GM08714 (cell line): ENCODE results near the gene ZNF319.

Source experiments
- H3K4me3 ChIP-seq: fragments of 200-500 bp; sonication (Bioruptor generic); 2 replicates; pipeline ENCODE4 v1.5.1; 2014; ENCODE audit warnings: mild to moderate bottlenecking, low read length, inconsistent platforms
- ZNF274 ChIP-seq: IDR thresholded peaks from 2 replicates; pipeline ENCODE4 v1.6.1; 2012; ENCODE audit warnings: mild to moderate bottlenecking, low read depth, low read length

Gene ZNF319

GRCh38 chr16:58030136-58030840, 29.8 kb upstream of the ZNF319 start:
- no peak for TF ChIP-seq ZNF274

DNA sequence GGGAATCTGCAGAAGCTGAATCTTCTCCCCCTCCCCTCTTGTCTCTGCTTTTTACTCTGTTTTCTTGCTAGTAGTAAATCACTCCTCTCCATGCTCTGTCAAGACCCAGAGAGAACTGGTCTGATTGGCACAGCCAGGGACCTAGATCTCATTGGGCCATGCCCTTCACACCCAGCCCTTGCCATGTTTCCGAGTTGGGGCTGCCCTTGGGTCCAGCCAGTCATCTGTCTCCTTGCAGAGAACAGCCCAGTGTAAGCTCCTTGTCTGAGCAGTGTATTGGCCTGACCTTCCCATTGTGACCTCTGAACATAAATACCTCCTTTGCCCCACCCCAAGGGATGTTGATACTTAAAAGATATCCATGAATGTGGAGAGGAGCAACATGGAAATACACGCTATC, 28.9 kb upstream of the ZNF319 start:
- TF ChIP-seq ZNF274 = no peak
- no peak overlapping the region for H3K4me3 ChIP-seq

More at GRCh38 chr16:58030136-58030840, 29.8 kb upstream of the ZNF319 start:
- no peak overlapping the region for H3K4me3 ChIP-seq

GRCh38 chr16:58028541-58029070, 28.1 kb upstream of the ZNF319 start:
- no peak overlapping the region for H3K4me3 ChIP-seq

DNA sequence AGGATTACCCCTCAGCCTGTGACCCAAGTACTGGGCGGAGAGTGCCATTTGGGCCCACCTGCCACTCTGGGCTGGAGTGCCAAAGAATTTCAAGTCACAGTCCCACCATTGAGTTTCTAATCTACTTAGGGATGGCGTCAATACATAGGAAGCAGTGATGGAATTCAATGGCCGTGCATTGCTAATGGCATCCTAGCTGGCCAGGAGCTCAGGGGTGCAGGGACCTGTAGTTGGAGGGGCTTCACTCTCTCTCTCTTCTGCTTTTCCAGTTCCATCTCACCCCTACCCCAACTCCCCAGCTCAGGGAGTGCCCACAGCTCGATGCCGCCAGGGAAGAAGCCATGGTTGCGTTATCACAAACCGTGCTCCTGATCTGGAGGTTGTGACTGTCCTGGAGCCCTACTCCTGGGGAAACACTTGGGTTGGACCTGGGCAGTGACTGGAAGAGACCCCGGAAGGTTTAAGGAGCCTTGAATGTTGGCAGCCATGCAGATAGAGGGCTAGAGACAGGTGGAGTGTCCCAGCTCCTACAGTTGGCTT, 27.5 kb upstream of the ZNF319 start:
- TF ChIP-seq ZNF274 = no peak
- H3K4me3 ChIP-seq = no peak overlapping the region

More at GRCh38 chr16:58028541-58029070, 28.1 kb upstream of the ZNF319 start:
- TF ChIP-seq ZNF274 = no peak

- TF ChIP-seq ZNF274 = no peak
- H3K4me3 ChIP-seq = peak overlapping the region; percentile 62; the same call in 1 of the 2 replicates
Observed at GRCh38 chr16:58027161-58027915, 26.9 kb upstream of the ZNF319 start.

DNA sequence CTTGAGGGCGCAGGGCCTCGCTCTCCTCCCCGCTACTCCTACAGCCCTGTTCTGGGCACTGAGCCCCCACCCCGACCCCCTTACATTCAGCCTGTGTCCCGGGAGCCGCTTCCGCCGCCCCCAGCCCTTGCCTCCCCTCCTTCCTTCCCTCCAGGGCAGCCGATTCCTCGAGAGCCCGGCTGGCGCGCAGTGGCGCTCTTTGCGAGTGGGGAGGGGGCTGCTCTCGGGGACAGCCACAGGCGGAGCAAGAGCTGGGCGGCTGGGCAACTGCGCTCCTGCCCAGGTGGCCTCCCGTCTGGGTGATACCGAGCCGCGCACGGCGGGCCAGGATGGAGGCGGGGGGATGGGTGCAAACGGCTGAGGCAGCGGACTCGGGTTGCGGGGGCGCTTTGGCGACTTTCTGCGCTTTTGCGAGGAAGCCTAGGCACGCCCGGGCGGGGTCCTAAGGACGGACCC, 26.3 kb upstream of the ZNF319 start:
- TF ChIP-seq ZNF274 = no peak
- H3K4me3 ChIP-seq = peak overlapping the region; percentile 62; the same call in 1 of the 2 replicates

GRCh38 chr16:58026139-58026704, 25.8 kb upstream of the ZNF319 start:
- TF ChIP-seq ZNF274 = no peak
- peak overlapping the region; percentile 62; the same call in 1 of the 2 replicates for H3K4me3 ChIP-seq

DNA sequence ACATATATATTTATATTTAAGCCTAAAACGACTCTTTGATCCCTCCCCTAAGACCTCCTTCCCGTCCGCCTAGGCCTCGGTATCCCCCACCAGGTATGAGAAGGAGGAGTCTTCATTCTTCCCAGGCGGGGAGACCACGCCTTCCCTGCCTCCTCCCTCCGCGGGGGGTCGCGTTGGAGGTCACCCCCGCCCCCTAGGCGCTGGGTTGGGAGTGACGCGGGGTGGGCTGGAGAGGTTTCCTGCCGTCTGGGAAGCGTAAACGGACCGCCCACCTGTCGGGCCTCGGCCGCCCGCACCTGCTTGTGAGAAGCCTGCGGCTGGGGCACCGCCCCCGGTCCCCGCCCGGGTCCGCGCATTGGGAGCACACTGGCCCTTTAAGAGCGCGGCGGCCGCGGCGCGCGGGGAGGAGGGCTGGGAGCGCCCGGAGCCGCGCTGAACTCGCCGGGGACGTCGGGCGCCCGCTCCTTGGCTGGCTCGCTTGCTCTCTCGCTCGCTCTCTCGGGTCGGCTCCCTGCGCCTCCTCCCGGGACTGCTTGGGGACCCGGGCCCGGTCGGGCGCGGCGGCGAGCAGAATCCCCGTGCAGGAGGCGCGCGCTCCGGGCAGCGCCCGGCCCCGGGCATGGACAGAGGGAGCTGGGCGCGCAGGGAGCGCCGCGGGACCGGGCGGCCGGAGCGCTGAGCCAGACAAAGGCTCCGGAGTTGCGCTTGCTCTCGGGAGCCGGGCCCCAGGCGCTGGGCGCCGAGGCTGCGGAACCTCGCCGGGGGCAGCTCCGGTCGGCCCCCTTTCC, 25.1 kb upstream of the ZNF319 start, which contains the start of gene MMP15:
Gene MMP15, plus strand, starts transcription at position 404 of the 788 bp plus-strand sequence. CDS start 597 bp downstream, outside the sequence.
- H3K4me3 ChIP-seq = peak within 1 kb of the TSS; percentile 62; the same call in 1 of the 2 replicates
- no peak for TF ChIP-seq ZNF274

GRCh38 chr16:58024486-58025350, 24.2 kb upstream of the ZNF319 start:
- no peak for TF ChIP-seq ZNF274
- peak overlapping the region; percentile 62; the same call in 1 of the 2 replicates for H3K4me3 ChIP-seq

GRCh38 chr16:58022601-58023371, 22.3 kb upstream of the ZNF319 start:
- H3K4me3 ChIP-seq = no peak overlapping the region
- TF ChIP-seq ZNF274 = no peak

- no peak overlapping the region for H3K4me3 ChIP-seq
- TF ChIP-seq ZNF274 = no peak
Observed at GRCh38 chr16:58021661-58022551, 21.4 kb upstream of the ZNF319 start.
